Gastrocnemius medialis (tissue), 4 donors: ENCODE results near the gene DOCK11.

ENCODE experiments used
- POLR2A ChIP-seq, 2 donors: fragments of 450-650 bp; IDR thresholded peaks; one replicate each; pipeline ENCODE4 v1.6.1; 2017; ENCODE audit warnings: antibody characterized with exemption in 2 of 2, mild to moderate bottlenecking in 2 of 2, moderate library complexity in 2 of 2
- TF ChIP-seq, protein P1 (sequence below), 5 experiments: fragments of 450-650 bp in 3 of 5; fragments of 200-600 bp in 2 of 5; sonication (generic) in 2 of 5; IDR thresholded peaks in 4 of 5; conservative IDR thresholded peaks in 1 of 5; 1 replicate in 4 of 5; 2 replicates in 1 of 5; pipeline ENCODE4 v1.5.1; 2016 to 2019; ENCODE audit warnings: antibody characterized with exemption in 5 of 5, mild to moderate bottlenecking in 3 of 5, moderate library complexity in 3 of 5

DNA sequence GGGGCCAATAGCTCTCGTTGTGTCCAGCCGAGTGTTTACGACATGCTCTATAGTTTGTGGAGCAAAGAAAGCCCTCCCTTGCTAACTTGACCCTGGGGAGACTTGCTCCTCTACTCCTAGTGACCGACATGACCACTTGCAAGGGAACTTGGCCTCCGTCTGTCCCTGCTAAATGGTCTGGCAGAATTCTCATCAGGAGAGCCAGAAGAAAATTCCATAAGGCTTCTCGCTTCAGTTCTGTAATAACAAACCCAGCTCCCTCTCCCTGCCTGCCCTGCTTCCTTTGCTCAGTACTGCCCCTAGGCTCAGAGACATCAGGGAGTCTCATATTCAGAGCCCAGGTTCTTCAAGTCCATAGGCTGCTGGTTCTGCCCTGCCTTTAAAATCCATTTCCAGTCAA lies 13.0 kb downstream of the DOCK11 start:
- TF ChIP-seq, protein P1, sequence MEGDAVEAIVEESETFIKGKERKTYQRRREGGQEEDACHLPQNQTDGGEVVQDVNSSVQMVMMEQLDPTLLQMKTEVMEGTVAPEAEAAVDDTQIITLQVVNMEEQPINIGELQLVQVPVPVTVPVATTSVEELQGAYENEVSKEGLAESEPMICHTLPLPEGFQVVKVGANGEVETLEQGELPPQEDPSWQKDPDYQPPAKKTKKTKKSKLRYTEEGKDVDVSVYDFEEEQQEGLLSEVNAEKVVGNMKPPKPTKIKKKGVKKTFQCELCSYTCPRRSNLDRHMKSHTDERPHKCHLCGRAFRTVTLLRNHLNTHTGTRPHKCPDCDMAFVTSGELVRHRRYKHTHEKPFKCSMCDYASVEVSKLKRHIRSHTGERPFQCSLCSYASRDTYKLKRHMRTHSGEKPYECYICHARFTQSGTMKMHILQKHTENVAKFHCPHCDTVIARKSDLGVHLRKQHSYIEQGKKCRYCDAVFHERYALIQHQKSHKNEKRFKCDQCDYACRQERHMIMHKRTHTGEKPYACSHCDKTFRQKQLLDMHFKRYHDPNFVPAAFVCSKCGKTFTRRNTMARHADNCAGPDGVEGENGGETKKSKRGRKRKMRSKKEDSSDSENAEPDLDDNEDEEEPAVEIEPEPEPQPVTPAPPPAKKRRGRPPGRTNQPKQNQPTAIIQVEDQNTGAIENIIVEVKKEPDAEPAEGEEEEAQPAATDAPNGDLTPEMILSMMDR (IDR thresholded peaks at IDR 0.05 in 4 of 5, conservative IDR thresholded peaks at IDR 0.05 in 1 of 5): no peak
- no peak for TF ChIP-seq POLR2A (IDR thresholded peaks at IDR 0.05)
